ENCODE results near the gene CDK16. TPM values are rescaled to one million over a fixed set of nuclear protein-coding genes. Genes with fewer than 3 reads are reported as not detected.

Gene CDK16
- total and polyA plus RNA-seq, 9 donors = 52.0 to 118 (median 101) TPM

GRCh38 chrX:47232803-47233332 is 14.4 kb downstream of the CDK16 start, which contains the start of gene USP11:
Gene USP11, plus strand, starts transcription at chrX:47233009. Its CDS starts 35 bp downstream, at chrX:47233044.
- peak; percentile 87 for DNase-seq
- Histone ChIP-seq H3K4me3 (ENCODE audit: low read length) (peak within 1 kb of the TSS; percentile 83), H3K36me3 (ENCODE audit: control insufficient read depth, insufficient read depth, low read length) (peaks cover 19% of the 10 kb centered on the region), H3K4me1 (ENCODE audit: control insufficient read depth, insufficient read depth, low read length) (peaks cover 5% of the 10 kb centered on the region), H3K27me3 (ENCODE audit: control insufficient read depth, insufficient read depth, low read length) (peaks cover 49% of the 10 kb centered on the region), H3K9me3 (replicated peaks; ENCODE audit: control insufficient read depth, low read depth, low read length) (no peaks in the 10 kb centered on the region), H3K27ac (ENCODE audit: low read length) (peak within 1 kb of the TSS; percentile 100)
- 12% methylated on average over 46 of the region's 46 CpGs for WGBS (ENCODE audit: insufficient coverage)

GRCh38 chrX:47233333-47234113 is 15.0 kb downstream of the CDK16 start:
- no peaks in the 10 kb centered on the region for H3K9me3 ChIP-seq (replicated peaks; ENCODE audit: control insufficient read depth, low read depth, low read length)
- peak overlapping the region; percentile 100 for H3K27ac ChIP-seq (ENCODE audit: low read length)
- peak overlapping the region; percentile 83 for H3K4me3 ChIP-seq (ENCODE audit: low read length)
- peaks cover 50% of the 10 kb centered on the region for H3K27me3 ChIP-seq (ENCODE audit: control insufficient read depth, insufficient read depth, low read length)
- peak; percentile 98 for DNase-seq
- WGBS (ENCODE audit: insufficient coverage) = 12% methylated on average over 41 of the region's 51 CpGs
- peaks cover 16% of the 10 kb centered on the region for H3K36me3 ChIP-seq (ENCODE audit: control insufficient read depth, insufficient read depth, low read length)
- H3K4me1 ChIP-seq (ENCODE audit: control insufficient read depth, insufficient read depth, low read length) = peaks cover 5% of the 10 kb centered on the region

- peak overlapping the region; percentile 83 for H3K4me3 ChIP-seq (ENCODE audit: low read length)
- WGBS (ENCODE audit: insufficient coverage) = no CpG with 5 or more reads among the region's 3 CpGs
These were observed 16.1 kb downstream of the CDK16 start for GRCh38 chrX:47234583-47234982.

GRCh38 chrX:47235691-47236103 is 17.2 kb downstream of the CDK16 start:
- H3K27ac ChIP-seq (ENCODE audit: low read length) = no peak overlapping the region
- H3K27me3 ChIP-seq (ENCODE audit: control insufficient read depth, insufficient read depth, low read length) = peaks cover 56% of the 10 kb centered on the region
- WGBS (ENCODE audit: insufficient coverage) = no CpG with 5 or more reads among the region's 4 CpGs
- H3K4me3 ChIP-seq (ENCODE audit: low read length) = no peak overlapping the region
- no peaks in the 10 kb centered on the region for H3K9me3 ChIP-seq (replicated peaks; ENCODE audit: control insufficient read depth, low read depth, low read length)
- peaks cover 18% of the 10 kb centered on the region for H3K36me3 ChIP-seq (ENCODE audit: control insufficient read depth, insufficient read depth, low read length)
- DNase-seq = no peak
- H3K4me1 ChIP-seq (ENCODE audit: control insufficient read depth, insufficient read depth, low read length) = peaks cover 5% of the 10 kb centered on the region

More at GRCh38 chrX:47234583-47234982, 16.1 kb downstream of the CDK16 start:
- no peak for DNase-seq
- peaks cover 51% of the 10 kb centered on the region for H3K27me3 ChIP-seq (ENCODE audit: control insufficient read depth, insufficient read depth, low read length)
- peaks cover 5% of the 10 kb centered on the region for H3K4me1 ChIP-seq (ENCODE audit: control insufficient read depth, insufficient read depth, low read length)
- H3K36me3 ChIP-seq (ENCODE audit: control insufficient read depth, insufficient read depth, low read length) = peaks cover 13% of the 10 kb centered on the region
- H3K27ac ChIP-seq (ENCODE audit: low read length) = peak overlapping the region; percentile 95
- no peaks in the 10 kb centered on the region for H3K9me3 ChIP-seq (replicated peaks; ENCODE audit: control insufficient read depth, low read depth, low read length)

- Histone ChIP-seq H3K4me1 (ENCODE audit: control insufficient read depth, insufficient read depth, low read length) (no peaks in the 10 kb centered on the region), H3K27me3 (ENCODE audit: control insufficient read depth, insufficient read depth, low read length) (peaks cover 52% of the 10 kb centered on the region), H3K27ac (ENCODE audit: low read length) (no peak overlapping the region), H3K36me3 (ENCODE audit: control insufficient read depth, insufficient read depth, low read length) (peaks cover 44% of the 10 kb centered on the region), H3K4me3 (ENCODE audit: low read length) (no peak overlapping the region), H3K9me3 (replicated peaks; ENCODE audit: control insufficient read depth, low read depth, low read length) (no peaks in the 10 kb centered on the region)
- WGBS (ENCODE audit: insufficient coverage) = 81% methylated on average over 2 of the region's 8 CpGs
- no peak for DNase-seq
These were observed 20.7 kb downstream of the CDK16 start for GRCh38 chrX:47239199-47239598.

GRCh38 chrX:47239898-47240545 is 21.5 kb downstream of the CDK16 start:
- WGBS (ENCODE audit: insufficient coverage) = 98% methylated on average over 11 of the region's 12 CpGs
- Histone ChIP-seq H3K27ac (ENCODE audit: low read length) (no peak overlapping the region), H3K36me3 (ENCODE audit: control insufficient read depth, insufficient read depth, low read length) (peaks cover 48% of the 10 kb centered on the region)

GRCh38 chrX:47240619-47241018 is 22.1 kb downstream of the CDK16 start:
- peaks cover 54% of the 10 kb centered on the region for H3K36me3 ChIP-seq (ENCODE audit: control insufficient read depth, insufficient read depth, low read length)
- WGBS (ENCODE audit: insufficient coverage) = 80% methylated on average over 7 of the region's 7 CpGs

More at GRCh38 chrX:47239898-47240545, 21.5 kb downstream of the CDK16 start:
- Histone ChIP-seq H3K4me3 (ENCODE audit: low read length) (no peak overlapping the region), H3K27me3 (ENCODE audit: control insufficient read depth, insufficient read depth, low read length) (peaks cover 59% of the 10 kb centered on the region), H3K9me3 (replicated peaks; ENCODE audit: control insufficient read depth, low read depth, low read length) (no peaks in the 10 kb centered on the region), H3K4me1 (ENCODE audit: control insufficient read depth, insufficient read depth, low read length) (peaks cover 6% of the 10 kb centered on the region)
- no peak for DNase-seq

GRCh38 chrX:47241201-47242011 is 22.9 kb downstream of the CDK16 start:
- WGBS (ENCODE audit: insufficient coverage) = 84% methylated on average over 12 of the region's 18 CpGs
- Histone ChIP-seq H3K27ac (ENCODE audit: low read length) (no peak overlapping the region), H3K27me3 (ENCODE audit: control insufficient read depth, insufficient read depth, low read length) (peaks cover 67% of the 10 kb centered on the region), H3K36me3 (ENCODE audit: control insufficient read depth, insufficient read depth, low read length) (peaks cover 60% of the 10 kb centered on the region), H3K9me3 (replicated peaks; ENCODE audit: control insufficient read depth, low read depth, low read length) (no peaks in the 10 kb centered on the region), H3K4me1 (ENCODE audit: control insufficient read depth, insufficient read depth, low read length) (peaks cover 8% of the 10 kb centered on the region), H3K4me3 (ENCODE audit: low read length) (no peak overlapping the region)
- no peak for DNase-seq

More at GRCh38 chrX:47240619-47241018, 22.1 kb downstream of the CDK16 start:
- no peak for DNase-seq
- H3K27me3 ChIP-seq (ENCODE audit: control insufficient read depth, insufficient read depth, low read length) = peaks cover 65% of the 10 kb centered on the region
- H3K4me3 ChIP-seq (ENCODE audit: low read length) = no peak overlapping the region
- peaks cover 8% of the 10 kb centered on the region for H3K4me1 ChIP-seq (ENCODE audit: control insufficient read depth, insufficient read depth, low read length)
- no peaks in the 10 kb centered on the region for H3K9me3 ChIP-seq (replicated peaks; ENCODE audit: control insufficient read depth, low read depth, low read length)
- no peak overlapping the region for H3K27ac ChIP-seq (ENCODE audit: low read length)

- peaks cover 68% of the 10 kb centered on the region for H3K36me3 ChIP-seq (ENCODE audit: control insufficient read depth, insufficient read depth, low read length)
- no peak overlapping the region for H3K4me3 ChIP-seq (ENCODE audit: low read length)
- peaks cover 8% of the 10 kb centered on the region for H3K4me1 ChIP-seq (ENCODE audit: control insufficient read depth, insufficient read depth, low read length)
- no peak overlapping the region for H3K27ac ChIP-seq (ENCODE audit: low read length)
- peaks cover 68% of the 10 kb centered on the region for H3K27me3 ChIP-seq (ENCODE audit: control insufficient read depth, insufficient read depth, low read length)
- H3K9me3 ChIP-seq (replicated peaks; ENCODE audit: control insufficient read depth, low read depth, low read length) = no peaks in the 10 kb centered on the region
- no CpG with 5 or more reads among the region's 10 CpGs for WGBS (ENCODE audit: insufficient coverage)
- no peak for DNase-seq
These were observed 23.8 kb downstream of the CDK16 start for GRCh38 chrX:47242321-47242720.

Measured in muscle of leg (tissue), 11 donors.